Transverse colon (tissue), 4 donors: ENCODE data around the gene CCDC6. TPM values are rescaled to one million over a fixed set of nuclear protein-coding genes. Genes with fewer than 3 reads are reported as not detected.

Experiments used
- DNase-seq: peaks from one replicate; pipeline ENCODE4 v3.0.0-alpha.2; 2019
- H3K27ac ChIP-seq, 4 donors: fragments of 200-600 bp; sonication (generic); 2 replicates each; pipeline ENCODE4 v1.5.1; 2016 to 2018; ENCODE audit warnings: inconsistent platforms in 4 of 4
- H3K27me3 ChIP-seq: fragments of 200-600 bp; sonication (generic); 2 replicates; pipeline ENCODE4 v1.5.1; 2017; ENCODE audit warnings: inconsistent platforms
- H3K36me3 ChIP-seq, 4 donors: fragments of 200-600 bp; sonication (generic); 2 replicates each; pipeline ENCODE4 v1.5.1; 2017 to 2019; ENCODE audit warnings: inconsistent platforms in 4 of 4
- H3K4me1 ChIP-seq, 4 donors: fragments of 200-600 bp; sonication (generic); 2 replicates each; pipeline ENCODE4 v1.5.1; 2017 to 2020; ENCODE audit warnings: inconsistent platforms in 4 of 4
- H3K4me3 ChIP-seq, 4 donors: fragments of 200-600 bp; sonication (generic); 1 replicate in 1 of 4; 2 replicates in 3 of 4; pipeline versions ENCODE4 v1.5.1 to v1.6.1; 2017 to 2019; ENCODE audit warnings: inconsistent platforms in 4 of 4
- H3K9me3 ChIP-seq, 2 donors: fragments of 200-600 bp; sonication (generic); 2 replicates each; pipeline ENCODE4 v1.5.1; 2017 to 2019; ENCODE audit warnings: inconsistent platforms in 2 of 2
- EP300 ChIP-seq: sonication (generic); formaldehyde crosslinking; IDR thresholded peaks from one replicate; pipeline ENCODE4 v1.6.1; 2017; ENCODE audit warnings: antibody characterized with exemption, low read depth
- POLR2A ChIP-seq: fragments of 450-650 bp; IDR thresholded peaks from one replicate; pipeline ENCODE4 v1.6.1; 2016; ENCODE audit warnings: antibody characterized with exemption, mild to moderate bottlenecking, moderate library complexity
- POLR2AphosphoS5 ChIP-seq, 3 donors: sonication (generic); formaldehyde crosslinking; IDR thresholded peaks; one replicate each; pipeline ENCODE4 v1.6.1; 2016; ENCODE audit warnings: antibody characterized with exemption in 3 of 3
- WGBS, 2 donors: methylation state at CpG; one replicate each; pipeline ENCODE4 v1.1.5; 2018; ENCODE audit warnings: low coverage in 1 of 2; 5-methylcytosine and 5-hydroxymethylcytosine counted together
- in situ Hi-C, 4 donors: fragments of 200-750 bp; cut with MboI; loops; one replicate each; pipeline versions ENCODE4 v1.15.0 to v1.15.1; 2017; ENCODE audit warnings: low sequenced_read_pairs in 3 of 4, low pct_ligation_motif_present in 1 of 4, low pct_unique_long_range_greater_than_20kb in 1 of 4
- intact Hi-C: fragments of 100-400 bp; cut with DNase I; formaldehyde crosslinking; loops from one replicate; pipeline ENCODE4 v1.15.1; 2023; ENCODE audit warnings: low total_unique reads
- total RNA-seq, 4 donors: library from RNA; depleted of rRNA; stranded (reverse); fragments of >200 nt; gene quantifications; one replicate each; pipeline ENCODE4 v1.1.0, GENCODE V29; 2016
- TF ChIP-seq, protein P1 (sequence below), 5 experiments: fragments of 200-600 bp in 3 of 5; fragments of 450-650 bp in 2 of 5; sonication (generic) in 3 of 5; IDR thresholded peaks; 1 replicate in 2 of 5; 2 replicates in 3 of 5; pipeline ENCODE4 v1.5.1; 2016 to 2017; ENCODE audit warnings: antibody characterized with exemption in 5 of 5, inconsistent platforms in 3 of 5, mild to moderate bottlenecking in 2 of 5, moderate library complexity in 1 of 5

CCDC6 gene
- total RNA-seq, 4 donors from 2014 or later, result 26.2 to 56.7 (median 49.5) TPM

DNA sequence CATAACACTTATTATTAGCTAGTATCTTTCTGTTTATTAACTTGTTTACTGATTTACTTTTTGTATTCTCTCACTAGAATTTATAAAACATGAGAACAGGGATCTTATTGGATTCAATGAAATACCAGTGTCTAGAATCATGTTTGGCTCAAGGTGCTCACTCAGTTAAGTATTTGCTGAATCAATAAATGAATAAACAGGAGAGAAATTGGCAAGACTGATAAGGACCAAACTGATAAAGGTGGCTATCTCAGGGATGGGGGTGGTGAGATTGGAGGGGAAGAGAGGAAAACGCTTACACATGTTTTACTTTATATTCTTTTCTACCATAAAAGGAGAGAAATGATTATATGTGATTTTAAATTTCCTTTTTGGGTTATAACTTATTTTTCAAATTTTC lies 43.3 kb upstream of the CCDC6 start:
- Histone ChIP-seq H3K4me1 (no peaks in the 10 kb centered on the region), H3K9me3 (no peaks in the 10 kb centered on the region), H3K27me3 (no peaks in the 10 kb centered on the region), H3K4me3 (no peak overlapping the region), H3K27ac (no peak overlapping the region), H3K36me3 (no peaks in the 10 kb centered on the region)
- TF ChIP-seq EP300 (no peak), POLR2AphosphoS5 (IDR thresholded peaks at IDR 0.05) (no peak), POLR2A (no peak)
- TF ChIP-seq, protein P1, sequence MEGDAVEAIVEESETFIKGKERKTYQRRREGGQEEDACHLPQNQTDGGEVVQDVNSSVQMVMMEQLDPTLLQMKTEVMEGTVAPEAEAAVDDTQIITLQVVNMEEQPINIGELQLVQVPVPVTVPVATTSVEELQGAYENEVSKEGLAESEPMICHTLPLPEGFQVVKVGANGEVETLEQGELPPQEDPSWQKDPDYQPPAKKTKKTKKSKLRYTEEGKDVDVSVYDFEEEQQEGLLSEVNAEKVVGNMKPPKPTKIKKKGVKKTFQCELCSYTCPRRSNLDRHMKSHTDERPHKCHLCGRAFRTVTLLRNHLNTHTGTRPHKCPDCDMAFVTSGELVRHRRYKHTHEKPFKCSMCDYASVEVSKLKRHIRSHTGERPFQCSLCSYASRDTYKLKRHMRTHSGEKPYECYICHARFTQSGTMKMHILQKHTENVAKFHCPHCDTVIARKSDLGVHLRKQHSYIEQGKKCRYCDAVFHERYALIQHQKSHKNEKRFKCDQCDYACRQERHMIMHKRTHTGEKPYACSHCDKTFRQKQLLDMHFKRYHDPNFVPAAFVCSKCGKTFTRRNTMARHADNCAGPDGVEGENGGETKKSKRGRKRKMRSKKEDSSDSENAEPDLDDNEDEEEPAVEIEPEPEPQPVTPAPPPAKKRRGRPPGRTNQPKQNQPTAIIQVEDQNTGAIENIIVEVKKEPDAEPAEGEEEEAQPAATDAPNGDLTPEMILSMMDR (IDR thresholded peaks at IDR 0.05), result no peak
- no peak for DNase-seq
- in situ Hi-C loops, result no loop called here
- intact Hi-C loops, result no loop called here
- WGBS, 2 donors, result 78% methylated on average over 1 of the region's 1 CpG

DNA sequence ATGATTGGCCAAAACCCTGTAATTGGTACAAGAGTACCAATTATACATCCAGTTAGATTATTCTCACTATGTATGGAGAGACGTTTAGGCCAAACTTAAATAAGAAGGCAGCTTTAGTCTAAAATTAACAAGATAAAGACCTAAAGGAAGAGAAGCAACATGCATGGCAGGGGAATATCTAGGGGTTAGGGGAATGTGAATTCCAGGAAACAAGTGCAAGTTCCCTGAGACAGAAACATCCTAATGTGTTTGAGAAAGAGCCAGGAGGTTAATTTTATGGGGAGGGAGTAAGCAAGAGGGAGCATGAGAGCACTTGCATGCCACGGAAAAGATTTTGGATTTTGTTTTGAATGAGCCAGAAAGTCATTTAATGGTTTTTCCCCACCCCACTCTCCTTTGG lies 39.6 kb upstream of the CCDC6 start:
- in situ Hi-C loops (no loop called here), intact Hi-C loops (no loop called here)
- Histone ChIP-seq H3K9me3 (no peaks in the 10 kb centered on the region), H3K4me3 (no peak overlapping the region), H3K27me3 (no peaks in the 10 kb centered on the region), H3K4me1 (no peaks in the 10 kb centered on the region), H3K36me3 (no peaks in the 10 kb centered on the region), H3K27ac (no peak overlapping the region)
- DNase-seq, result no peak
- TF ChIP-seq EP300 (no peak), POLR2A (no peak), POLR2AphosphoS5 (IDR thresholded peaks at IDR 0.05) (no peak)
- TF ChIP-seq, protein P1 (IDR thresholded peaks at IDR 0.05), result no peak
- 46 to 53% methylated on average over 2 of the region's 2 CpGs for WGBS, 2 donors

DNA sequence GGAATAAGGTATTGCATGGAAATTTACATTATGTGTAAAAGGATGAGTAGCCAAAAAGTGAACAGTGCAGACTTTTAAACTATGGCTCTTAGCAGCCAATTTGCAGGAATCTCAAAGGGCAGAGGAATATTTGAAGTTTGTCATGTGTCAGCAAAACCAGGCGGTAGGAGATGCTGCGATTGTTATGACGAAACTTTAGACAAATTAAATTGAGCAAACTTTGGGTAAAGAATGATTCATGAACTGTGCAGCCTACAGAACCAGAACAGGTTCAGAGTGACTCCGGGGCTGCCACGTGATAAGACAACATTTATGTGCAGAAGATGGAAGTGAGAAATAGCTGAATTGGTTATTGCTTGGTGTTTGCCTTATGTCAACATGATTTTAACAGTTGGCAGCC lies 39.2 kb upstream of the CCDC6 start:
- no peaks in the 10 kb centered on the region for H3K27me3 ChIP-seq
- 40 to 77% methylated on average over 2 to 5 of the region's 5 CpGs for WGBS, 2 donors

DNA sequence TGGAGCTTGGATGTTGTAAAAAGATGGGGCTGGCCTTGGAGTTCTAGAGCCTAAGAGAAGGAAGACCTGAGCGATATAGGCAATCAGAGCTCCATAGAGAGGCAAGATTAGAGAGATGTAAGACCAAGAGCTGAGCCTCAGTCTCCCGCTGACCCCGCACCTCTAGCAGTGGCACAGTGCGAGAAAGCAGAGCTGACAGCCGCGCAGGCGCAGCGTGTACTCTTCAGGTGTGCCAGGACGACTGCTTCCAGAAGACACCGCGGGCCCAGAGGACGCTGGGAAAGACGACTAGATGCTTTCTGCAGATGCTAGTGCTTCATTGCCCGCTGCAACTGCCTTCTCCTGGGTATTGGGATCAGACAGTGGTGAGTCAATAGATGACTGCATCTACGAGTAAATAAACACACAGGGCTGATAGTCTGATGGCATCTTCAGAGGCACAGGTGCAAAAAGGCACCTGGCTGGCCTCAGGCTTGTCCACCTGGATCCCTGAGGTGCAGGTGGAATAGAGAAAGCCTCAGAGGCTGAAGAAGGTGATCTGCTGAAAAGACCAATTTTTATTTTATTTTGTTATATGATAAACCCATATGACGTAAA lies 38.1 kb upstream of the CCDC6 start:
- Histone ChIP-seq H3K27ac (no peak overlapping the region), H3K36me3 (no peaks in the 10 kb centered on the region), H3K4me3 (no peak overlapping the region), H3K9me3 (no peaks in the 10 kb centered on the region), H3K4me1 (no peaks in the 10 kb centered on the region), H3K27me3 (no peaks in the 10 kb centered on the region)
- in situ Hi-C loops (no loop called here), intact Hi-C loops (no loop called here)
- WGBS, 2 donors, result 84 to 100% methylated on average over 2 to 16 of the region's 16 CpGs
- DNase-seq, result no peak
- TF ChIP-seq EP300, result no peak
- TF ChIP-seq, protein P1 (IDR thresholded peaks at IDR 0.05), result no peak
- no peak for TF ChIP-seq POLR2A
- TF ChIP-seq POLR2AphosphoS5 (IDR thresholded peaks at IDR 0.05), result no peak

More for the DNA sequence above, 39.2 kb upstream of the CCDC6 start:
- no peak overlapping the region for H3K27ac ChIP-seq
- in situ Hi-C loops (no loop called here), intact Hi-C loops (no loop called here)
- no peaks in the 10 kb centered on the region for H3K36me3 ChIP-seq
- H3K4me1 ChIP-seq, result no peaks in the 10 kb centered on the region
- TF ChIP-seq POLR2AphosphoS5 (IDR thresholded peaks at IDR 0.05) (no peak), EP300 (no peak), POLR2A (no peak)
- TF ChIP-seq, protein P1 (IDR thresholded peaks at IDR 0.05), result no peak
- H3K9me3 ChIP-seq, result no peaks in the 10 kb centered on the region
- H3K4me3 ChIP-seq, result no peak overlapping the region
- no peak for DNase-seq
